Measurements from ENCODE around the gene ACSF2. TPM values are rescaled to one million over a fixed set of nuclear protein-coding genes. Genes with fewer than 3 reads are reported as not detected.

Gene ACSF2
- total and polyA plus RNA-seq, 2 of the 13 experiments (the other 11 are each of a cell fraction or from before 2014, with no cell fraction given), result 87.3 to 109 TPM

- no peak for TF ChIP-seq ATF6 (CRISPR knock-in tag; conservative IDR thresholded peaks at IDR 0.05)
- no peak for TF ChIP-seq LRRFIP1 (CRISPR knock-in tag; conservative IDR thresholded peaks at IDR 0.05)
- TF ChIP-seq ZNF652 (CRISPR knock-in tag; IDR thresholded peaks at IDR 0.05; ENCODE audit: borderline replicate concordance, low read depth), result 0 out of 2 replicates have a peak, but pooled peaks have one; percentile 27
- 0 out of 2 replicates have a peak, but pooled peaks have one; percentile 7 for TF ChIP-seq ZNF362 (CRISPR knock-in tag; IDR thresholded peaks at IDR 0.05; ENCODE audit: borderline replicate concordance)
- TF ChIP-seq SPEN (CRISPR knock-in tag; IDR thresholded peaks at IDR 0.05; ENCODE audit: low read depth), result peak; percentile 49
- TF ChIP-seq MXD3 (CRISPR knock-in tag; IDR thresholded peaks at IDR 0.05), result peak; percentile 58; the same call in 1 of the 2 replicates
- no peak for TF ChIP-seq CBFB (CRISPR knock-in tag; IDR thresholded peaks at IDR 0.05)
- peak; percentile 72 for TF ChIP-seq BCL6 (CRISPR knock-in tag; IDR thresholded peaks at IDR 0.05)
- TF ChIP-seq, protein P1, sequence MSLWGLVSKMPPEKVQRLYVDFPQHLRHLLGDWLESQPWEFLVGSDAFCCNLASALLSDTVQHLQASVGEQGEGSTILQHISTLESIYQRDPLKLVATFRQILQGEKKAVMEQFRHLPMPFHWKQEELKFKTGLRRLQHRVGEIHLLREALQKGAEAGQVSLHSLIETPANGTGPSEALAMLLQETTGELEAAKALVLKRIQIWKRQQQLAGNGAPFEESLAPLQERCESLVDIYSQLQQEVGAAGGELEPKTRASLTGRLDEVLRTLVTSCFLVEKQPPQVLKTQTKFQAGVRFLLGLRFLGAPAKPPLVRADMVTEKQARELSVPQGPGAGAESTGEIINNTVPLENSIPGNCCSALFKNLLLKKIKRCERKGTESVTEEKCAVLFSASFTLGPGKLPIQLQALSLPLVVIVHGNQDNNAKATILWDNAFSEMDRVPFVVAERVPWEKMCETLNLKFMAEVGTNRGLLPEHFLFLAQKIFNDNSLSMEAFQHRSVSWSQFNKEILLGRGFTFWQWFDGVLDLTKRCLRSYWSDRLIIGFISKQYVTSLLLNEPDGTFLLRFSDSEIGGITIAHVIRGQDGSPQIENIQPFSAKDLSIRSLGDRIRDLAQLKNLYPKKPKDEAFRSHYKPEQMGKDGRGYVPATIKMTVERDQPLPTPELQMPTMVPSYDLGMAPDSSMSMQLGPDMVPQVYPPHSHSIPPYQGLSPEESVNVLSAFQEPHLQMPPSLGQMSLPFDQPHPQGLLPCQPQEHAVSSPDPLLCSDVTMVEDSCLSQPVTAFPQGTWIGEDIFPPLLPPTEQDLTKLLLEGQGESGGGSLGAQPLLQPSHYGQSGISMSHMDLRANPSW (CRISPR knock-in tag; IDR thresholded peaks at IDR 0.05; ENCODE audit: borderline replicate concordance), result no peak
- no peak for TF ChIP-seq ZNF737 (CRISPR knock-in tag; IDR thresholded peaks at IDR 0.05; ENCODE audit: borderline replicate concordance)
- TF ChIP-seq ZNF251 (CRISPR knock-in tag; IDR thresholded peaks at IDR 0.05), result no peak
- peak; percentile 73; the same call in 1 of the 2 replicates for TF ChIP-seq SAP130 (CRISPR knock-in tag; IDR thresholded peaks at IDR 0.05; ENCODE audit: low read depth)
- no peak for TF ChIP-seq ZNF468 (CRISPR knock-in tag; IDR thresholded peaks at IDR 0.05)
- TF ChIP-seq, protein P2, sequence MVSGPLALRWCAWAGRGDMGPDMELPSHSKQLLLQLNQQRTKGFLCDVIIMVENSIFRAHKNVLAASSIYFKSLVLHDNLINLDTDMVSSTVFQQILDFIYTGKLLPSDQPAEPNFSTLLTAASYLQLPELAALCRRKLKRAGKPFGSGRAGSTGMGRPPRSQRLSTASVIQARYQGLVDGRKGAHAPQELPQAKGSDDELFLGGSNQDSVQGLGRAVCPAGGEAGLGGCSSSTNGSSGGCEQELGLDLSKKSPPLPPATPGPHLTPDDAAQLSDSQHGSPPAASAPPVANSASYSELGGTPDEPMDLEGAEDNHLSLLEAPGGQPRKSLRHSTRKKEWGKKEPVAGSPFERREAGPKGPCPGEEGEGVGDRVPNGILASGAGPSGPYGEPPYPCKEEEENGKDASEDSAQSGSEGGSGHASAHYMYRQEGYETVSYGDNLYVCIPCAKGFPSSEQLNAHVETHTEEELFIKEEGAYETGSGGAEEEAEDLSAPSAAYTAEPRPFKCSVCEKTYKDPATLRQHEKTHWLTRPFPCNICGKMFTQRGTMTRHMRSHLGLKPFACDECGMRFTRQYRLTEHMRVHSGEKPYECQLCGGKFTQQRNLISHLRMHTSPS (CRISPR knock-in tag; IDR thresholded peaks at IDR 0.05; ENCODE audit: low read depth), result 0 out of 2 replicates have a peak, but pooled peaks have one; percentile 22
- TF ChIP-seq ZNF274 (CRISPR knock-in tag; IDR thresholded peaks at IDR 0.05), result peak; percentile 60; the same call in 1 of the 2 replicates
These were observed at the start of gene ACSF2 (continued) for GRCh38 chr17:50425682-50426471.

Data from HepG2 (cell line).